Left renal pelvis (tissue), 4 donors: ENCODE data around the gene DLL3. TPM values are rescaled to one million over a fixed set of nuclear protein-coding genes. Genes with fewer than 3 reads are reported as not detected.

Source experiments
- DNase-seq, 4 donors: peaks; one replicate each; pipeline ENCODE4 v3.0.0-alpha.2; 2013; ENCODE audit warnings: low read depth in 4 of 4, low spot score in 3 of 4
- polyA plus RNA-seq, 4 donors: library from polyadenylated mRNA; unstranded; fragments of 120-200 nt; gene quantifications; one replicate each; pipeline ENCODE4 v1.2.1, GENCODE V29; 2013; ENCODE audit not compliant: insufficient read length in 4 of 4

Gene DLL3
- polyA plus RNA-seq, 4 donors = 0.33 to 0.78 (median 0.64) TPM

DNA sequence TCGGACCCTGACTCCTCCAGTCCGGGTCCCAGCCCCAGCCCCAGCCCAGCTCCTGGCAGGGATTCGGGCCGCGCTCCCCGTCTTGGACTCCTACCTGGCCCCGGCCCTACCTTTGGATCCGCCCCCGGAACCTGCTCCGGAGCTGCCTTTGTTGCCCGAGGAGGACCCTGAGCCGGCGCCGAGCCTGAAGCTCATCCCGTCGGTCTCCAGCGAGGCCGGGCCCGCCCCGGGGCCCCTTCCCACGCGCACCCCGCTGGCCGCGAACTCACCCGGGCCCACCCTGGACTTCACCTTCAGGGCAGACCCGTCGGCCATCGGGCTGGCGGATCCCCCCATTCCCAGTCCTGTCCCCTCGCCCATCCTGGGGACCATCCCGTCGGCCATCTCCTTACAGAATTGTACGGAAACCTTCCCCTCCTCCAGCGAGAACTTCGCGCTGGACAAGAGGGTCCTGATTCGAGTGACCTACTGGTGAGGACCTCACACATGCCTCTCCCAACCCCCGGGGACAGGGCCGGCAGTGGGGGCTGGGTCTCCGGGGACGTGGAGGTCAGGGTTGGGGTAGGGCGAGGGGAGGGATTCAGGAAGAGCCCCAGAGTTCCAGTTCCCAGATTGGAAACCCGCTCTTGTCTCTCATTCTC lies 16.9 kb downstream of the DLL3 start:
- DNase-seq = no peak

DNA sequence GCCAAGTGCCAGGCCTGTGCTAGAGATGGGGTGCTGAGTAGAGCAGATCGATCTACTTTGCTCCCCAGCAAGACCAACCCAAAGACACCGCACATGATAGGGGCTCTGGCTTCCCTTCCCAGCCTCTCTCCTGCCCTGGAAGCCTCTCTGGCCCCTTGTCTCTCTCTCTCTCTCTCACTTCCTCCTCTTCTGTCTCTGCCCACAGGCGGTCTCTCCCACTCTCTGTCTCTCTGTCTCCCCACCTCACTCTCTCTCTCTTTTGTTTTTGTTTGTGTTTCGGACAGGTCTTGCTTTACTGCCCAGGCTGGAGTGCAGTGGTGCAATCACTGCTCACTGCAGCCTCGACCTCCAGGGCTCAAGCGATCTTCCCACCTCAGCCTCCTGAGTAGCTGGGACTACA lies 17.5 kb downstream of the DLL3 start:
- DNase-seq = no peak

DNA sequence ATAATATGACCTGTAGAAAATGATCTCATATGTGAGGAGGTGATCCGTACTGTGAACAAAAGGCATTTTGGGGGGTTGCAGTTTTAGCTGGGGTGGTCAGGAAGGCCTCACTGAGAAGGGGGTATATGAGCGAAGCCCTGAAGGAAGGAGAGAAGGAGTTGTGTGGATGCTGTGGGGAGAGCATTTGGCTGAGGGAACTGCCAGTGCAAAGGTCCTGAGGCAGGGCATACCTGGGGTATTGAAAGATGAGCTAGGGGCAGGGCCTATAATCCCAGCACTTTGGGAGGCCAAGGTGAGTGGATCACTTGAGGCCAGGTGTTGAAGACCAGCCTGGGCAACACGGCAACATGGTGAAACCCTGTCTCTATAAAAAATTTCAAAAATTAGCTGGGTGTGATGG lies 18.7 kb downstream of the DLL3 start:
- DNase-seq = no peak

DNA sequence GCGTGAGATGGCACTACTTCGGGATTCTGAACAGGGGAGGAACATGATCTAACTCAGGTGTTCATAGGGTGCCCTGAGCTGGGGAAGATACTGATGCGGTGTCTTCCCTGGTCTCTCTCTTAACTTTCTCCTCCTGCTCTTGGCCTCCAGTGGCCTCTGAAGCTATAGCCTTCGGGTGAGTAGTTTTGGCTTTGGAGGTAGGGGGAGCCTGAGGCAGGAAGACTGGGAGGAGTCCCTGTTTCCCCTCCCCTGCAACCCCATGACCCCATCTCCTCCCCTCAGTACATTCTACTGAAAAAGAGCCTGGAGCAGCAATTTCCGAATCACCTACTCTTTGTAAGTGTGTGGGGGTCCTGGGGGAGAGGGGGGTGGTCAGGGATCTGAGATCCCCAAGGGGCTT lies 19.7 kb downstream of the DLL3 start:
- DNase-seq = no peak

DNA sequence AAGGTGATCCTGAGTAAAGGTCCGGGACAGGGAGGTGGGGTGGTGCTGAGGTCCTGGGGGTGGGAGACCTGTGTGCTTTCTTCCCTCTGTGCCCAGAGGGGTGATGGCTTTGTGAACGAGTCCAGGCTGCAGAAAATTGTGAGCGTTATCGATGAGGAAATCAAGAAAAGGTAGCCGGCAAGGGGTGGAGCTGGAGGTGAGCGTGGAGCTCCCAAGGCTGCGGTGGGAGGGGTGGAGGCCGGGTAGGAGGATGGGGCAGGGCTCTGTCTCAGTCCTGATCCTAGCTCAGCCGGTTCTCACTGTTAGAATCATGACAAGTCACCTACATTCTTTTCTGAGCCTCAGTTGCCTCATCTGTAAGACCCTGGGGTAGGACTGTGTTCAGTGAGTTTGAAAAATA lies 20.2 kb downstream of the DLL3 start:
- DNase-seq = no peak

DNA sequence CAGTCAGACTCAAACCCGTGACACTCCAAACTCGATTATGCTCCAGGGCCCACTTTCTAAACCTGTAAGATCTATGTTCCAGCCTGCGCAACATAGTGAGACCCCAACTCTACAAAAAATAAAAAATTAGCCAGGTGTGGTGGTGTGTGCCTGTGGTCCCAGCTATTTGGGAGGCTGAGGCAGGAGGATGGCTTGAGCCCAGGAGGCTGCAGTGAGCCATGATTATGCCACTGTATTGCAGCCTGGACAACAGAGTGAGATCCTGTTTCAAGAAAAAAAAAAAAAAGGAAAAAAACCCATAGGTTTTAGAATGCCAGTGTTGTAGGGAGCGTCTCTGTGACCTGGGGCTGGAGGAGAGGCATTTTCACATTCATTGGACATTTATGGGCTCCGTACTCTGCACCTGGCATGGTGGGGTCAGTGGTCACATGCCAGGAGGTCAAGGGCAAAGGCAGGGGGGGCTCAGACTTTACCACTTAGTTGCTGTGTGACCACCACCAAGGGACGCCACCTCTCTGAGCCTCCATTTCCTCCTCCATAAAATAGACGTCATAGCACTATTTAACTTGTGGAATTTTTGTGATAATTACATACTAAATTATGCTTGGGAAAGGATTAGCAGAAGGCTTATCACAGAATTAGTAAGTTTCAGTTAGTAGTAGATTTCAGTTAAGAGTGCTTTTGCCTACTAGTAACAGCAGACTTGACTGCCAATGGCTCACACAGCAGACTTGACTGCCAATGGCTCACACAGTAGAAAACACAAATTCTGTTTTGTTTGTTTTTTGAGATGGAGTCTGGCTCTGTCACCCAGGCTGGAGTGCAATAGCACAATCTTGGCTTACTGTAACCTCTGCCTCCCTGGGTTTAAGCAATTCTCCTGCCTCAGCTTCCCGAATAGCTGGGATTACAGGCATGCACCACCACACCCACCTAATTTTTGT lies 22.1 kb downstream of the DLL3 start:
- no peak for DNase-seq

DNA sequence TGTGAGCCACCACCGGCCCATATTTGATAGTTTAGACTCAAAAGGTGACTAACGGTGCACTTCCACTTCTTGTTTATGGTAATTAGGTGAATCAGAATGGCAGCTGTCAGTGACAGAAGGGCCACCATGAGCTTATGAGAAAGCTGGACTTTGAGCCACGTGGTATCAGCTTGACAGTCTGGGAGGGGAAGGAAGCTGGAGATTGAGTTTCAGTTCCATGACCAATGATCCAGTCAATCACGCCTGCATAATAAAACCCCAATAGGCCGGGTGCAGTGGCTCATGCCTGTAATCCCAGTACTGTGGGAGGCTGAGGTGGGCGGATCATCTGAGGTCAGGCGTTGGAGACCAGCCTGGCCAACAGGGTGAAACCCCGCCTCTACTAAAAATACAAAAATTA lies 25.7 kb downstream of the DLL3 start:
- DNase-seq = no peak

DNA sequence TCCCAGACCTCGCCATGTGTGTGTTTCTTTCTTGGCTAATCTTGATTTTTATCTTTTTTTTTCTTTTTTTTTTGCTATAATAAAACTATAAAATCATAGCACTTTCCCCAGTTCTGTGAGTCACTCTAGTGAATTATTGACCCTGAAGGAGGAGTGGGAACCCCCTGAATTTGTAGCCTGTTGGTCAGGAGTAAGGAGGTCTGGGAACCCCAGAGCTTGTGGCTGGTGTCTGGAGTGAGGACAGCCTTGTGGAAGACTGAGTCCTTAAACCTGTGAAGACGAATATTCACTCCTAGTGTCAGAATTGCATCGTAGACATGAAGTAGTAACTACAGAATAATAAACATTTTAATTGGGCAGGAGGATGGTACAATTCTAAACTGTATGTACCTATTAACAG lies 26.5 kb downstream of the DLL3 start:
- no peak for DNase-seq

DNA sequence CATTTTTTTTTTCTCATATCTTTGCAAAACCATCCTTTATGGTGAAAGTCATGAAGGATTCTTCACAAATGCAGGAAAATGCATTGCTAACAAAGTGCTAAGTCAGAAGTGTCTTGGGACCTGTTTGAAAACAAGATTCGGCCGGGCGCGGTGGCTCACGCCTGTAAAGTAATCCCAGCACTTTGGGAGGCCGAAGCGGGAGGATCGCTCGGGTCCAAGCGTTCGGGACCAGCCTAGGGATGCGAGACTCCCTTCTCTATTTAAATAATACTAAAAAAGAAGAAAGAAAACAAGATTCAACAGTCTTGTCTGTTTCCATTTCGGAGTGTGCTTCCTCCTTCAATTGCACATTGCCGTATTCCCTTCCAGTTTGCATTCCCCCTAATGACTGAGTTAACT lies 33.1 kb downstream of the DLL3 start:
- no peak for DNase-seq

DNA sequence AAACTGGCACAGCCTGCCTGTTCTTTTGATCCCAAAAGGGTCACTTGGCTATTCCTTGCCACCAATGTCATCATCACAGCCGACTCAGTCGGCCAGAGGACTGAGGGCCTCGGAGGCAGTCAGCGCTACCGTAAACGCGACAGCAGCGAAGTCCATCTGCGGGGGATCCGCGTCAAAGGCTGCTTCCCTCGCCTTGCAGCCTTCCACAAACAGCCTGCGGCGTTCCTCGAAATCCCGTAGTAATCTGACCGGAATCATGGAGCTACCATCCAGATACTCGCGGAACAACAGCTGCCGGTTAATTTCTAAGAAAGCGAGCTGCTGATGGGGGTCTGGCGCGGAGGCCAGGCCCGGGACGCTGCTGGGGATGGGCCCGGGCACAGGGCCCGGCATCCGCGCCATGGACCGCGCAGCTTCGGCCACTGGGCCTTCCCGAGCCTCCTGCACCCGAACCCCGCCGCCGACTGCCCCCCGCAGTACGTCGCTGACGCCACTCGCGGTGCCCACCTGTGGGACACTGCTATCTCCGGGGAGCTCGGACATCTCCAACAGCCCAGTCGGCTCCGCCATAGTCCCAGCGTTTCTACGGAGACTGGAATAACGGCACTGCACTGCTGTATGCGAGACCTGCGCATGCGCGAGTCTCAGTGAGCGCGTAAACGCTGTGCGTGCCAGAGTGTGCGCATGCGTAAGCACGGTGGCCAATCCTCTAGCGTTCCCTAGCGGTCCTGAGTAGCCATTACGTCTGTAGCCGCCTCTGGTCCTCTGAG lies 33.7 kb downstream of the DLL3 start, which contains the start of gene EID2B:
Gene EID2B, minus strand, starts transcription at position 620 of the 770 bp plus-strand sequence. Its CDS starts 50 bp downstream, at position 570.
- DNase-seq = peak; percentile 91 to 96 (median 94)

DNA sequence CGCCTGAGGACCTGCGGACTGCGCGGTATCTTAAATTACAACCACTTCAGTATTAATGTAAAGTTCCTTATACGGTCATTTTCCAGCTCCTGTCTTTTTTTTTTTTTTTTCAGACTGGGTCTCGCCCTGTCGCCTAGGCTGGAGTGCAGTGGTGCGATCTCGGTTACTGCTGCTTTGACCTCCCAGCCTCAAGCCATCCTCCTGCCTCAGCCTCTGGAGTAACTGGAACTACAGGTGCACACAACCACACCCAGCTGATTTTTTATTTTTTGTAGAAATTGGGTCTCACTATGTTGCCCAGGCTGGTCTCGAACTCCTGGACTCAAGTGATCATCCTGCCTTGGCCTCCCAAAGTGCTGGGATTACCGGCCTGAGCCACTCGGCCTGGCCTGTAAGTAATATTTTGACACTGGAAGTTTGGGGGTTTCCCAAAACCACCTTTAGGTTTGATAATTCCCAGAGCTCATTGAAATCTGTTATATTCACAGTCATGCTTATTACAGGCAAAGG lies 34.3 kb downstream of the DLL3 start:
- DNase-seq = no peak

DNA sequence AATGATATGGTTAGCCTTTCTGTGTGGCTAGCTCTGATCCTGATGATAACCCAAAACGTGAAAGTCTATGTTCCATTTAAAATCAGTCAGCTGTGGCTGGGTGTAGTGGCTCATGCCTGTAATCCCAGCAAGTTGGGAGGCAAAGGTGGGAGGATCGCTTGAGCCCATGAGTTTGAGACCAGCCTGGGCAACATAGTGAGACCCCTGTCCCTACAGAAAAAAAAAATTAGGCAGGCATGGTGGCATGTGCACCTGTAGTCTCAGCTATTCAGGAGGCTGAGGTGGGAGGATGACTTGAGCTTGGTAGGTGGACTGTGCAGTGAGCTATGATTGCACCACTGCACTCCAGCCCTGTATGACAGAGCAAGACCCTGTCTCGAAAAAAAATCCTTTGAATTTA lies 35.0 kb downstream of the DLL3 start:
- DNase-seq = no peak

DNA sequence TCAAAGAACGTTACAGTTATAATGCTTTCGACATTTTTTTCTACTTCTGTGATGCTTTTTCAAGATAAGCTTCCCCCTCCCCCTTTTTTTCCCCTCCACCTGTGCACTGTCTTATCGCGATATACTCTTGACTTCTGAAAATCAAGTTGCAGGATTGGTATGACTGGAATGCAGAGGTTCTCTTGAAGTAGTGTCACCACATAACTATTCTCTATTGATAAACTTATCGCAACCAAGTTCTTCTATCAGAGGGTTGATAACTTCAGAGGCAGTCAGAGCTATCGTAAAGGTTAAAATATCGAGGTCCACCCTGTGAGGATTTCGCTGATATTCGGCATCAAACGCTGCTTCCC lies 40.4 kb downstream of the DLL3 start:
- DNase-seq = no peak

DNA sequence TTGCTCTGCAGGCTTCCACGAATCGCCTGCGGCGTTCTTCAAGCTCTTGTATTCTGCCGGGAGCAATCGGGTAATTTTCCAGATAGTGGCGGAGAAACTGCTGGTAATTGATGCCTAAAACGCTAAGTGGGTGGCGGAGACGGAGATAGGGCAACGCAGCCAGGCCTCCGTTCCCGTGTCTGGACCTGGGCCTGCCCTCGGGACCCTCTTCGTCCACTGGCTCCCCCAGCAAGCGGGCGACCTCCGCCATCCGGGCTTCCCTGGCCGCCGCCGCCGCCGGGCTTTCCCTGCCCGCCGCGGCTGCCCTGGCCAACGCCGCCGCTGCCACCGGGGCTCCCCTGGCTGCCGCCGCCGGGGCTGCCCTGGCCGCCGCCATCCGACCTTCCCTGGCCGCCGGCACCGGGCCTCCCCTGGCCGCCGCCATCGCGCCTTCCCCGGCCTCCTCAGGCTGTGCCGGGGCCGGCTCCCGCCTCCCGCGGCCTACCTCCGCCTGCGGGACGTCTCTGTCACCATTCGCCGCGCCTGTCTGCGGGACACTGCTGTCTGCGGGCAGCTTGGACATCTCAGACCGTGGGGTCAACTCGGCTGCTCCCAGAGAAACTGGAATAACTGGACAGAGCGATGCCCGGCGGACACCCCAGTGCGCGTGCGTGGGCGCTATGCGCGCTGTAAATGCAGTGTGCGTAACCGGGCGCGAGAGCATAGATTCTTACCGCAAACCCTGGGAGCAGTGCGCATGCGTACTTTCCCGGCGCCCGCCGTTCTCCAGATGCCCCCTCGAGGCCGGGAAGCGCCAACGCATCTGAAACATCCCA lies 41.0 kb downstream of the DLL3 start, which contains the start of gene EID2:
Gene EID2, minus strand, starts transcription at position 644 of the 815 bp plus-strand sequence. Its CDS starts 82 bp downstream, at position 562.
- DNase-seq = peak; percentile 82 to 91 (median 88)

DNA sequence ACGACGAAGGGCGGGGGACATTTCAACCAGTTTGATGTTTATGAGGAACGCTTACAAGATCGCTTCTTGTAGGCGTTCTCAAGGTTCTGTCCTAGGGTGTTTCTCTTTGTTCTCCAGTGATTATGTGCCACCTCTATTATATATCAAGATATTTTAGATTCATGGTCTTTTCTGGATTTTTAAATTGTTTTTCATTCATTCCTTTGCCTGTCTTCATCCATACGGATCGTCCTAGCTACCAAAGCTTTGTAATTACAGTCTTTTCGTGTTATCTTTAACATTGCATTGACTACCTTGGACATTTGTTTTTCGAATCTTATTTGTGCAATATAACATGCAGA lies 41.6 kb downstream of the DLL3 start:
- no peak for DNase-seq

DNA sequence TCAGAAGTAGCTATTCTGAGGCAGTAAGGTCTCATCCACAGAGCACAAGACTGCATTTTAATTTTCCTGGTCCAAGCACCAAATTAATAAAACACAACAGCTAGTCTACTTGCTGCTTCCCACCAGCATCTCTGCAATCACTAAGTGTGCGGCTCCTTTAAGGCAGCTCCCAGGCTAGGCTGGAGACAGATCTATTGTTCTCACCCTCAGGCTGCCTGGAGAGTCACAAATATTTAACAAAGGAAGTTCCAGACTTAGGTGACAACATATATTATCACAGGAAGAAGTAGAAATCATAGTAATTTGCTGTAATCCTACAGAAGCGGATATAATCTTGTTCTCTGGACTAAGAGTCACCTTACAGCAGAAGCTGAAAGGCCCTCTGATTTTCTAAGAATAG lies 43.5 kb downstream of the DLL3 start:
- DNase-seq = no peak

DNA sequence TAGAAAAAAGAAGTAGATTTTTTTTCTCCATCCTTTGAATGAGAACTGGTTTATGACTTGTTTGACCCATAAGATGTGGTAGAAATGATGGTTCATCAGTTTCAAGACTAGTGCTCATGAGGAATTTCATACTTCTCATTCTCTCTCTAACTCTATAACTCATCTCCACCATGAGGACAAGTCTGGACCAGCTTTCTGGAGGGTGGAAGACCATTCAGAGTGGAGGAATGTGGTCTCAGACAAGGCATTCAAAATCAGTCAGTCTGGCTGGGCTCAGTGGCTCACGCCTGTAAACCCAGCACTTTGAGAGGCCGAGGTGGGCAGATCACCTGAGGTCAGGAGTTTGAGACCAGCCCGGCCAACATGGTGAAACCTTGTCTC lies 44.7 kb downstream of the DLL3 start:
- DNase-seq = no peak

DNA sequence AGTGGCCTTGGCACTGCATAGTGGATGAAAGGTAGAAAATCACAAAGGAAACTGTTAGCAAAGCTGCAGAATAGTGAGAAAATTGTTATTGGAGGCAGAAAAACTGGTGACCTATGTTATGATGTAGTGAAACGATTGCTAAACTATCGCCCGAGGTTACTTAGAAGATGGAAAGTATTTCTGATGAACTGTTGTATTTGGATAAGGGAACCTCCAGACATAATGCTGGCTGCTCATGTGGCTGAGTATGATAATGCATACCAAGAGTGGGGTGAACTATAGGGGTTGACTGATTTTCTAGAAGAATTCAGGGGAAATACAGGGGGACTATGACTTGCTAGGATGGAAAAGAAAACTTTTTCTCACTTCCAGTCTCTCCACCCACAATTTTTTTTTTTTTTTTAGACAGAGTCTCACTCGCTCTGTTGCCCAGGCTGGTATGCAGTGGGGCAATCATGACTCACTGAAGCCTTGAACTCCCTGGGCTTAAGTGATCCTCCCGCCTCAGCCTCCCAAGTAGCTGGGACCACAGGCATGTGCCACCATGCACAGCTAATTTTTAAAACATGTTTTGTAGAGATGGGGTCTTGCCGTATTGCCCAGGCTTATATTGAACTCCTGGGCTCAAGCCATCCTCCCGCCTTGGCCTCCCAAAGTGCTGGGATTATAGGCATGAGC lies 45.6 kb downstream of the DLL3 start:
- no peak for DNase-seq

DNA sequence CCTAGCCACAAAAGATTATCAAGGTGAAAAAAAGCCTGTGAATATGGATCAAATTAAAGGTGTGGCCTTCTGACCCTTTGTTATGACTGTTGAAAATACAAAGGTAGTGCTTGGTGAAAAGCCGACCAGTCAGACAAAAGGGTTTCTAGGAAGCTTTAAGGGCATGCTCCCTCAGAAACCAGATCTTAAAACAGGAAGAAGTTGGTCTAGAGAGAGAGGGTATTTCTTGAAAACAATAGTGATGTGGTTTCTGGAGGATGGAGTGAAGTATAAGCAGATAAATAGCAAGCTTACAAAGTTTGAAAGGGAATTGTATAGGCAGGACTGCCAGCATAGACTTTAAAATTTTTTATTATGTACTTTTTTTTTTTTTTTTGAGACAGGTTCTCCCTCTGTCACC lies 46.2 kb downstream of the DLL3 start:
- DNase-seq = no peak

DNA sequence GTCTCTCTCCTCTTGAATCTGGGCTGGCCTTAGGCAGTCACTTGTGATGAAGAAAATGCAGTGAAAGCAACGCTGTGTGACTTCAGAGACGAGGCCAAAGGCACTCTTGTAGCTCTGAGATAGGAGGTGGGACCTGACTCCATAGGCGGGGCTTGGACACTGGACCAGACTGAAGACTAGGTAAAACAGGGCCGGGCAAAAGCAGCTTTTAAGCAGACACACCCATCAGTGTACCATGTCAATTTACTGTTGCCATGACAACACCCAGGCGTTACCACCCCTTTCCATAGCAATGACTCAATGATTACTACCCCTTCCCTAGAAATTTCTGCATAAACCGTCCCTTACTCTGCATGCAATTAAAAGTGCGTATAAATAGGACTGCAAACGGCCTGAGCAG lies 47.9 kb downstream of the DLL3 start:
- no peak for DNase-seq
